GM12878 (cell line): ENCODE results near the gene RAPGEF3. TPM values are rescaled to one million over a fixed set of nuclear protein-coding genes. Genes with fewer than 3 reads are reported as not detected.

Experiments used
- BHLHE40 ChIP-seq, 2 experiments: fragments of 450-650 bp in 1 of 2; IDR thresholded peaks; 2 replicates each; pipeline ENCODE4 v1.6.1; 2011 to 2017; ENCODE audit warnings: low read depth in 2 of 2, borderline replicate concordance in 1 of 2, improper control_type of control experiment in 1 of 2, low read length in 1 of 2, mild to moderate bottlenecking in 1 of 2
- CHD4 ChIP-seq: fragments of 200-600 bp; sonication (generic); IDR thresholded peaks from 2 replicates; pipeline ENCODE4 v1.6.1; 2016; ENCODE audit warnings: mild to moderate bottlenecking
- CUX1 ChIP-seq: IDR thresholded peaks from 2 replicates; pipeline ENCODE4 v1.6.1; 2012; ENCODE audit warnings: improper control_type of control experiment, low read depth, low read length; ENCODE audit not compliant: insufficient replicate concordance
- HCFC1 ChIP-seq: fragments of 150-350 bp; IDR thresholded peaks from 2 replicates; pipeline ENCODE4 v1.6.1; 2014; ENCODE audit warnings: low read length
- MTA2 ChIP-seq: fragments of 450-650 bp; IDR thresholded peaks from 2 replicates; pipeline ENCODE4 v1.6.1; 2016; ENCODE audit warnings: low read depth, mild to moderate bottlenecking, moderate library complexity
- NR2F1 ChIP-seq: fragments of 450-650 bp; conservative IDR thresholded peaks from 2 replicates; pipeline ENCODE4 v1.6.1; 2017; ENCODE audit warnings: mild to moderate bottlenecking
- RELB ChIP-seq: fragments of 450-650 bp; IDR thresholded peaks from 2 replicates; pipeline ENCODE4 v1.6.1; 2017; ENCODE audit warnings: low read depth, mild to moderate bottlenecking, moderate library complexity
- TCF3 ChIP-seq: IDR thresholded peaks from 2 replicates; pipeline ENCODE4 v1.6.1; 2012; ENCODE audit warnings: low read depth, mild to moderate bottlenecking, low read length, borderline replicate concordance; ENCODE audit not compliant: insufficient read depth
- ZBTB33 ChIP-seq: fragments of 450-650 bp; IDR thresholded peaks from 2 replicates; pipeline ENCODE4 v1.6.1; 2017; ENCODE audit warnings: mild to moderate bottlenecking
- polyA plus RNA-seq, 11 experiments: library from polyadenylated mRNA; depleted of rRNA in 4 of 11; unstranded in 6 of 11; stranded (reverse) in 5 of 11; fragments of >200 nt; fragmentation: Nextera tagmentation in 4 of 11; fragmentation: Illumina TruSeq in 1 of 11; extraction: Ambion mirVana in 4 of 11; extraction: Trizol in 1 of 11; gene quantifications; 1 replicate in 1 of 11; 2 replicates in 10 of 11; pipeline versions ENCODE4 v1.2.1 to v1.2.3, GENCODE V29; 2011 to 2016; ENCODE audit warnings: inconsistent platforms in 2 of 11, missing spikeins in 2 of 11, low read depth in 1 of 11
- total RNA-seq, 4 experiments: library from RNA; depleted of rRNA in 3 of 4; stranded (reverse); fragments of >200 nt in 3 of 4; fragmentation: Illumina TruSeq in 1 of 4; extraction: Trizol in 1 of 4; gene quantifications; 2 replicates each; pipeline versions ENCODE4 v1.2.1 to v1.2.3, GENCODE V29; 2013 to 2021
- TF ChIP-seq, protein P1 (sequence below): fragments of 150-350 bp; IDR thresholded peaks from 2 replicates; pipeline ENCODE4 v1.6.1; 2016; ENCODE audit warnings: low read depth, low read length

The RAPGEF3 gene
- total and polyA plus RNA-seq, 10 of the 15 experiments (the other 5 are each of a cell fraction or from before 2014, with no cell fraction given) = 0.02 to 0.92 (median 0.31) TPM; not detected in 2

DNA sequence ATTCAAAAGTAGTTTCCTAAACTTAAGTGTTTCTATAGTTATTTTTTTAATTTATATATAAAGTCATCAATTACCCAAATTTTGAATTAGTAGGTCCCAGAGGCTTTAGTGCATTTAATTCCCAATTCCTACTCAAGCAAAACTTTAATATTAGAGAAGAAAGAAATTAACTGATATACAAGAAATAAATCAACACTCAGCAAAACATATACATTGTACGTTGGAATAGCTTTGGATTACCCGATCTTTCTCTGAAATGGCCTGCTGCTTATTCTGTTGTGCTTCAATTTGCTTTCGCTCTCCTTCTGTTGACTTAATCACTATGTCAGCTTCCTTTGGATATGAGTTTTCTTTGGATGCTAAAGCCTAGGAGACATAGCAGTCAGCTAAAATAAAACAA is 71.0 kb downstream of the RAPGEF3 start (continued):
- no peak for TF ChIP-seq RELB
- no peak for TF ChIP-seq NR2F1
- TF ChIP-seq, protein P1, sequence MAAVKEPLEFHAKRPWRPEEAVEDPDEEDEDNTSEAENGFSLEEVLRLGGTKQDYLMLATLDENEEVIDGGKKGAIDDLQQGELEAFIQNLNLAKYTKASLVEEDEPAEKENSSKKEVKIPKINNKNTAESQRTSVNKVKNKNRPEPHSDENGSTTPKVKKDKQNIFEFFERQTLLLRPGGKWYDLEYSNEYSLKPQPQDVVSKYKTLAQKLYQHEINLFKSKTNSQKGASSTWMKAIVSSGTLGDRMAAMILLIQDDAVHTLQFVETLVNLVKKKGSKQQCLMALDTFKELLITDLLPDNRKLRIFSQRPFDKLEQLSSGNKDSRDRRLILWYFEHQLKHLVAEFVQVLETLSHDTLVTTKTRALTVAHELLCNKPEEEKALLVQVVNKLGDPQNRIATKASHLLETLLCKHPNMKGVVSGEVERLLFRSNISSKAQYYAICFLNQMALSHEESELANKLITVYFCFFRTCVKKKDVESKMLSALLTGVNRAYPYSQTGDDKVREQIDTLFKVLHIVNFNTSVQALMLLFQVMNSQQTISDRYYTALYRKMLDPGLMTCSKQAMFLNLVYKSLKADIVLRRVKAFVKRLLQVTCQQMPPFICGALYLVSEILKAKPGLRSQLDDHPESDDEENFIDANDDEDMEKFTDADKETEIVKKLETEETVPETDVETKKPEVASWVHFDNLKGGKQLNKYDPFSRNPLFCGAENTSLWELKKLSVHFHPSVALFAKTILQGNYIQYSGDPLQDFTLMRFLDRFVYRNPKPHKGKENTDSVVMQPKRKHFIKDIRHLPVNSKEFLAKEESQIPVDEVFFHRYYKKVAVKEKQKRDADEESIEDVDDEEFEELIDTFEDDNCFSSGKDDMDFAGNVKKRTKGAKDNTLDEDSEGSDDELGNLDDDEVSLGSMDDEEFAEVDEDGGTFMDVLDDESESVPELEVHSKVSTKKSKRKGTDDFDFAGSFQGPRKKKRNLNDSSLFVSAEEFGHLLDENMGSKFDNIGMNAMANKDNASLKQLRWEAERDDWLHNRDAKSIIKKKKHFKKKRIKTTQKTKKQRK = no peak
- no peak for TF ChIP-seq CUX1
- no peak for TF ChIP-seq MTA2
- no peak for TF ChIP-seq HCFC1
- TF ChIP-seq ZBTB33 = no peak
- TF ChIP-seq CHD4 = no peak
- no peak for TF ChIP-seq BHLHE40 (IDR thresholded peaks at IDR 0.05; ENCODE audit: borderline replicate concordance in 1 of 2, low read depth in 2 of 2, low read length in 1 of 2)
- TF ChIP-seq TCF3 = no peak
